A549 (cell line): Measurements from ENCODE around the gene VPS35L. TPM values are rescaled to one million over a fixed set of nuclear protein-coding genes. Genes with fewer than 3 reads are reported as not detected.

ENCODE experiments used
- ATAC-seq, 2 experiments: fragments of 200-7000 bp in 1 of 2; fragments of >200 bp in 1 of 2; cut with Nextera tagmentation in 1 of 2; cut with Tn5 transposase in 1 of 2; 3 replicates each; pipeline versions ENCODE4 v1.8.0 to v1.9.1; 2018 to 2020; ENCODE audit warnings: mild to moderate bottlenecking in 1 of 2, moderate library complexity in 1 of 2
- CTCF ChIA-PET: fragments of 300-600 bp; sonication (Branson Sonifier 250); formaldehyde crosslinking; extraction: SDS; loops from one replicate; lab custom pipeline; 2021; ENCODE audit warnings: antibody characterized with exemption, inconsistent platforms; lab: Yijun Ruan, JAX
- POLR2A ChIA-PET: fragments of 350-600 bp; formaldehyde crosslinking; extraction: SDS; loops from one replicate; lab custom pipeline; 2021; ENCODE audit warnings: antibody characterized with exemption, inconsistent platforms; lab: Yijun Ruan, JAX
- DNase-seq, 2 experiments: peaks; one replicate each; pipeline versions ENCODE4 v3.0.0 to v3.0.0-alpha.2; 2011 to 2016; ENCODE audit warnings: low read depth in 1 of 2, low spot score in 1 of 2
- FAIRE-seq: peaks from 2 replicates; lab custom pipeline; 2011; peaks lifted over from hg19 to GRCh38; lab: Jason Lieb, UNC
- H3K27ac ChIP-seq, 2 experiments: fragments of >200 bp; sonication (Bioruptor Twin); formaldehyde crosslinking; 3 replicates each; pipeline ENCODE4 v1.5.1; 2016 to 2017
- H3K4me1 ChIP-seq: fragments of >200 bp; sonication (Bioruptor Twin); formaldehyde crosslinking; 3 replicates; pipeline ENCODE4 v1.6.1; 2016
- H3K4me2 ChIP-seq: fragments of >200 bp; sonication (Bioruptor Twin); formaldehyde crosslinking; 3 replicates; pipeline ENCODE4 v1.6.1; 2016
- H3K4me3 ChIP-seq: fragments of >200 bp; sonication (Bioruptor Twin); formaldehyde crosslinking; 3 replicates; pipeline ENCODE4 v1.5.1; 2016
- H3K9me3 ChIP-seq: fragments of >200 bp; sonication (Bioruptor Twin); formaldehyde crosslinking; 3 replicates; pipeline ENCODE4 v1.6.1; 2016
- CBX2 ChIP-seq: fragments of 200-600 bp; sonication (generic); IDR thresholded peaks from 2 replicates; pipeline ENCODE4 v1.6.1; 2016; ENCODE audit warnings: low read depth, mild to moderate bottlenecking, borderline replicate concordance
- CHD2 ChIP-seq: fragments of 150-350 bp; IDR thresholded peaks from 2 replicates; pipeline ENCODE4 v1.6.1; 2014; ENCODE audit warnings: low read length; ENCODE audit not compliant: partially characterized antibody
- EHF ChIP-seq: fragments of 250-450 bp; sonication (Bioruptor Pico); IDR thresholded peaks from 2 replicates; pipeline ENCODE4 v1.5.0; 2020; ENCODE audit warnings: mild to moderate bottlenecking
- ESRRA ChIP-seq: fragments of 150-350 bp; IDR thresholded peaks from 2 replicates; pipeline ENCODE4 v1.6.1; 2014; ENCODE audit warnings: mild to moderate bottlenecking, low read length, borderline replicate concordance
- FOXS1 ChIP-seq: fragments of 250-450 bp; sonication (Bioruptor Pico); IDR thresholded peaks from 2 replicates; pipeline ENCODE4 v1.5.0; 2020; ENCODE audit warnings: mild to moderate bottlenecking, moderate library complexity
- GATA3 ChIP-seq: IDR thresholded peaks from 2 replicates; pipeline ENCODE4 v1.6.1; 2012; ENCODE audit warnings: borderline replicate concordance
- HEYL ChIP-seq: fragments of 250-450 bp; sonication (Bioruptor Pico); IDR thresholded peaks from 2 replicates; pipeline ENCODE4 v1.8.0; 2021; ENCODE audit warnings: mild to moderate bottlenecking, moderate library complexity
- KDM5A ChIP-seq: fragments of 200-600 bp; sonication (generic); IDR thresholded peaks from 2 replicates; pipeline ENCODE4 v1.6.1; 2016; ENCODE audit warnings: antibody characterized with exemption, mild to moderate bottlenecking
- MAFK ChIP-seq: fragments of 450-650 bp; IDR thresholded peaks from 2 replicates; pipeline ENCODE4 v1.6.1; 2014; ENCODE audit not compliant: partially characterized antibody
- MAZ ChIP-seq: fragments of 150-350 bp; IDR thresholded peaks from 2 replicates; pipeline ENCODE4 v1.6.1; 2014; ENCODE audit warnings: antibody characterized with exemption, low read depth, low read length, borderline replicate concordance
- NFE2L2 ChIP-seq: fragments of 150-350 bp; conservative IDR thresholded peaks from 2 replicates; pipeline ENCODE4 v1.6.1; 2014; ENCODE audit warnings: low read length
- POLR2A ChIP-seq: IDR thresholded peaks from 2 replicates; pipeline ENCODE4 v1.6.1; 2012; ENCODE audit warnings: mild to moderate bottlenecking, low read length
- POLR2AphosphoS2 ChIP-seq: conservative IDR thresholded peaks from 2 replicates; pipeline ENCODE4 v1.6.1; 2012; ENCODE audit warnings: low read length, improper control_type of control experiment, inconsistent platforms
- RAD21 ChIP-seq, 2 experiments: fragments of >200 bp in 1 of 2; sonication (Bioruptor Twin) in 1 of 2; formaldehyde crosslinking in 1 of 2; IDR thresholded peaks in 1 of 2; conservative IDR thresholded peaks in 1 of 2; 2 replicates in 1 of 2; 3 replicates in 1 of 2; pipeline ENCODE4 v1.6.1; 2012 to 2018; ENCODE audit warnings: inconsistent platforms in 1 of 2
- TP53 ChIP-seq: fragments of 250-450 bp; sonication (Bioruptor Pico); IDR thresholded peaks from 2 replicates; pipeline ENCODE4 v1.5.0; 2021; ENCODE audit warnings: mild to moderate bottlenecking, moderate library complexity
- ZFP36 ChIP-seq: fragments of 450-650 bp; IDR thresholded peaks from 2 replicates; pipeline ENCODE4 v1.6.1; 2014; ENCODE audit warnings: borderline replicate concordance; ENCODE audit not compliant: partially characterized antibody
- ZSCAN20 ChIP-seq: fragments of 250-450 bp; sonication (Bioruptor Pico); IDR thresholded peaks from 2 replicates; pipeline ENCODE4 v1.8.0; 2022; ENCODE audit warnings: mild to moderate bottlenecking, moderate library complexity
- WGBS: methylation state at CpG from one replicate; pipeline ENCODE4 v1.1.6; 2017; ENCODE audit errors: missing lambda C conversion rate; 5-methylcytosine and 5-hydroxymethylcytosine counted together
- polyA plus RNA-seq, 4 experiments: library from polyadenylated mRNA; depleted of rRNA in 3 of 4; stranded (reverse); fragments of >200 nt; fragmentation: RNase III in 1 of 4; extraction: RNeasy Plus Mini Kit Qiagen cat#74134 plus additional on column Dnase treatment in 1 of 4; gene quantifications; 2 replicates in 3 of 4; 3 replicates in 1 of 4; pipeline ENCODE4 v1.2.3, GENCODE V29; 2011 to 2017
- TF ChIP-seq, protein P1 (sequence below): IDR thresholded peaks from 2 replicates; pipeline ENCODE4 v1.6.1; 2012
- TF ChIP-seq, protein P2 (sequence below): fragments of >200 bp; sonication (Bioruptor Twin); formaldehyde crosslinking; IDR thresholded peaks from 3 replicates; pipeline ENCODE4 v1.5.1; 2016
- TF ChIP-seq, protein P3 (sequence below): fragments of 250-450 bp; sonication (Bioruptor Pico); IDR thresholded peaks from 2 replicates; pipeline ENCODE4 v1.5.0; 2021; ENCODE audit warnings: mild to moderate bottlenecking, moderate library complexity, borderline replicate concordance
- TF ChIP-seq, protein P4 (sequence below): fragments of 200-600 bp; sonication (generic); IDR thresholded peaks from 2 replicates; pipeline ENCODE4 v1.6.1; 2016; ENCODE audit warnings: antibody characterized with exemption, mild to moderate bottlenecking, moderate library complexity

Gene VPS35L
- polyA plus RNA-seq, 2 of the 4 experiments (the other 2 are of a cell fraction): 38.4 to 47.7 TPM

DNA sequence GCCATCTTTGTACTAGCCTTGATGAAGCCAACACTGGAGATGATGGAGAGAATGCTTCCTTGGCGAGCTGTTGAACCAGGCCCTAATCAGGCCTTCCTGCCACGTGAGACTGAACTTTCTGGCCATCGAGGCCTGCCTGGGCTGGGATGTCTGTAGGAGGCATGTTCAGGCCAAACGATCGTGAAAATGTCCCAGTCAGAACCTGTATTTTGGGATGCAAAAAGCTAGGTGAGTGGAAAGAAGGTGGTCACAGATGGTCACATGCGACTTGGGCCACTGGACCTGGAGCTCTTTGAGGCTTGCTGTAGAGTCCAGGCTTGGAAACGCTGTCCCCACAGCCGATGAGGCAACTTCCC is 149.6 kb downstream of the VPS35L start:
- H3K9me3 ChIP-seq: no peaks in the 10 kb centered on the region
- FAIRE-seq (no peak), DNase-seq (no peak), ATAC-seq (no peak)
- H3K27ac ChIP-seq: peak overlapping the region in 1 of 2 experiments; percentile 37; a peak in 2 of 6 replicates
- H3K4me2 ChIP-seq: no peak overlapping the region
- H3K4me1 ChIP-seq: peaks cover 34% of the 10 kb centered on the region
- no peak for TF ChIP-seq MAFK
- TF ChIP-seq HEYL: no peak
- TF ChIP-seq, protein P1, sequence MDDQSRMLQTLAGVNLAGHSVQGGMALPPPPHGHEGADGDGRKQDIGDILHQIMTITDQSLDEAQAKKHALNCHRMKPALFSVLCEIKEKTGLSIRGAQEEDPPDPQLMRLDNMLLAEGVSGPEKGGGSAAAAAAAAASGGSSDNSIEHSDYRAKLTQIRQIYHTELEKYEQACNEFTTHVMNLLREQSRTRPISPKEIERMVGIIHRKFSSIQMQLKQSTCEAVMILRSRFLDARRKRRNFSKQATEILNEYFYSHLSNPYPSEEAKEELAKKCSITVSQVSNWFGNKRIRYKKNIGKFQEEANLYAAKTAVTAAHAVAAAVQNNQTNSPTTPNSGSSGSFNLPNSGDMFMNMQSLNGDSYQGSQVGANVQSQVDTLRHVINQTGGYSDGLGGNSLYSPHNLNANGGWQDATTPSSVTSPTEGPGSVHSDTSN: no peak
- no peak for TF ChIP-seq RAD21 (conservative IDR thresholded peaks at IDR 0.05 in 1 of 2, IDR thresholded peaks at IDR 0.05 in 1 of 2)
- TF ChIP-seq FOXS1 (CRISPR knock-in tag): no peak
- no peak for TF ChIP-seq POLR2A
- TF ChIP-seq, protein P2, sequence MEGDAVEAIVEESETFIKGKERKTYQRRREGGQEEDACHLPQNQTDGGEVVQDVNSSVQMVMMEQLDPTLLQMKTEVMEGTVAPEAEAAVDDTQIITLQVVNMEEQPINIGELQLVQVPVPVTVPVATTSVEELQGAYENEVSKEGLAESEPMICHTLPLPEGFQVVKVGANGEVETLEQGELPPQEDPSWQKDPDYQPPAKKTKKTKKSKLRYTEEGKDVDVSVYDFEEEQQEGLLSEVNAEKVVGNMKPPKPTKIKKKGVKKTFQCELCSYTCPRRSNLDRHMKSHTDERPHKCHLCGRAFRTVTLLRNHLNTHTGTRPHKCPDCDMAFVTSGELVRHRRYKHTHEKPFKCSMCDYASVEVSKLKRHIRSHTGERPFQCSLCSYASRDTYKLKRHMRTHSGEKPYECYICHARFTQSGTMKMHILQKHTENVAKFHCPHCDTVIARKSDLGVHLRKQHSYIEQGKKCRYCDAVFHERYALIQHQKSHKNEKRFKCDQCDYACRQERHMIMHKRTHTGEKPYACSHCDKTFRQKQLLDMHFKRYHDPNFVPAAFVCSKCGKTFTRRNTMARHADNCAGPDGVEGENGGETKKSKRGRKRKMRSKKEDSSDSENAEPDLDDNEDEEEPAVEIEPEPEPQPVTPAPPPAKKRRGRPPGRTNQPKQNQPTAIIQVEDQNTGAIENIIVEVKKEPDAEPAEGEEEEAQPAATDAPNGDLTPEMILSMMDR: no peak
- no peak for TF ChIP-seq MAZ
- TF ChIP-seq CHD2: no peak
- TF ChIP-seq GATA3: no peak
- TF ChIP-seq ESRRA: no peak
- no peak for TF ChIP-seq ZFP36
- TF ChIP-seq, protein P3, sequence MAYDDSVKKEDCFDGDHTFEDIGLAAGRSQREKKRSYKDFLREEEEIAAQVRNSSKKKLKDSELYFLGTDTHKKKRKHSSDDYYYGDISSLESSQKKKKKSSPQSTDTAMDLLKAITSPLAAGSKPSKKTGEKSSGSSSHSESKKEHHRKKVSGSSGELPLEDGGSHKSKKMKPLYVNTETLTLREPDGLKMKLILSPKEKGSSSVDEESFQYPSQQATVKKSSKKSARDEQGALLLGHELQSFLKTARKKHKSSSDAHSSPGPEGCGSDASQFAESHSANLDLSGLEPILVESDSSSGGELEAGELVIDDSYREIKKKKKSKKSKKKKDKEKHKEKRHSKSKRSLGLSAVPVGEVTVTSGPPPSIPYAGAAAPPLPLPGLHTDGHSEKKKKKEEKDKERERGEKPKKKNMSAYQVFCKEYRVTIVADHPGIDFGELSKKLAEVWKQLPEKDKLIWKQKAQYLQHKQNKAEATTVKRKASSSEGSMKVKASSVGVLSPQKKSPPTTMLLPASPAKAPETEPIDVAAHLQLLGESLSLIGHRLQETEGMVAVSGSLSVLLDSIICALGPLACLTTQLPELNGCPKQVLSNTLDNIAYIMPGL (CRISPR knock-in tag): no peak
- TF ChIP-seq CBX2: no peak
- TF ChIP-seq ZSCAN20 (CRISPR knock-in tag): no peak
- TF ChIP-seq EHF (CRISPR knock-in tag): no peak
- no peak for TF ChIP-seq TP53 (CRISPR knock-in tag)
- TF ChIP-seq, protein P4, sequence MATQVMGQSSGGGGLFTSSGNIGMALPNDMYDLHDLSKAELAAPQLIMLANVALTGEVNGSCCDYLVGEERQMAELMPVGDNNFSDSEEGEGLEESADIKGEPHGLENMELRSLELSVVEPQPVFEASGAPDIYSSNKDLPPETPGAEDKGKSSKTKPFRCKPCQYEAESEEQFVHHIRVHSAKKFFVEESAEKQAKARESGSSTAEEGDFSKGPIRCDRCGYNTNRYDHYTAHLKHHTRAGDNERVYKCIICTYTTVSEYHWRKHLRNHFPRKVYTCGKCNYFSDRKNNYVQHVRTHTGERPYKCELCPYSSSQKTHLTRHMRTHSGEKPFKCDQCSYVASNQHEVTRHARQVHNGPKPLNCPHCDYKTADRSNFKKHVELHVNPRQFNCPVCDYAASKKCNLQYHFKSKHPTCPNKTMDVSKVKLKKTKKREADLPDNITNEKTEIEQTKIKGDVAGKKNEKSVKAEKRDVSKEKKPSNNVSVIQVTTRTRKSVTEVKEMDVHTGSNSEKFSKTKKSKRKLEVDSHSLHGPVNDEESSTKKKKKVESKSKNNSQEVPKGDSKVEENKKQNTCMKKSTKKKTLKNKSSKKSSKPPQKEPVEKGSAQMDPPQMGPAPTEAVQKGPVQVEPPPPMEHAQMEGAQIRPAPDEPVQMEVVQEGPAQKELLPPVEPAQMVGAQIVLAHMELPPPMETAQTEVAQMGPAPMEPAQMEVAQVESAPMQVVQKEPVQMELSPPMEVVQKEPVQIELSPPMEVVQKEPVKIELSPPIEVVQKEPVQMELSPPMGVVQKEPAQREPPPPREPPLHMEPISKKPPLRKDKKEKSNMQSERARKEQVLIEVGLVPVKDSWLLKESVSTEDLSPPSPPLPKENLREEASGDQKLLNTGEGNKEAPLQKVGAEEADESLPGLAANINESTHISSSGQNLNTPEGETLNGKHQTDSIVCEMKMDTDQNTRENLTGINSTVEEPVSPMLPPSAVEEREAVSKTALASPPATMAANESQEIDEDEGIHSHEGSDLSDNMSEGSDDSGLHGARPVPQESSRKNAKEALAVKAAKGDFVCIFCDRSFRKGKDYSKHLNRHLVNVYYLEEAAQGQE: no peak
- POLR2A ChIA-PET: interaction anchor here (0.9 kb wide), 1 partner anchor 180 kb away, joined by 4 read pairs; the partner anchor contains the start of gene GPRC5B
- WGBS: 91% methylated on average over 8 of the region's 8 CpGs
- CTCF ChIA-PET: interaction anchor here (0.6 to 2.6 kb wide), 3 partner anchors 13 to 181 kb away, joined by 3 to 7 read pairs (median 4); partner anchors contain the start of genes IQCK and KNOP1
- no peak overlapping the region for H3K4me3 ChIP-seq

DNA sequence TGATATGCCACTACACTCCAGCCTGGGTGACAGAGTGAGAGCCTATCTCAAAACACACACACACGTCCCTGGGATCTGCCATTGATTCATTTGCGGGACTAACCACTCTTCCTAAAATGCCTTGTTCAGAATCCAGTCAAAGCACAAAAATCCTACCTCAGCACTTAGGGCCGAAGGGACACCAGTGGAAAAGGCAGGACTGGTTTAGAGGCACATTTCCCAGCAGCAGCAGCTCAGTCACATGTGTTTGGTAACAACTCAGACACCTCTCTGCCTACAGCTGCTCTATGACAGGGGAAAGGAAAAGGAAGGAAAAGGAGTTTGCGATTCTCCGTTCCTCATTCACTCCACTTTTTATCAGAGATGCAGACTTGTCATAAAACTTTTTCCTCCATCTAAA is 150.3 kb downstream of the VPS35L start:
- ATAC-seq: no peak
- no peak for FAIRE-seq
- no peak for TF ChIP-seq NFE2L2
- TF ChIP-seq MAFK: peak; percentile 52
- TF ChIP-seq KDM5A: no peak
- TF ChIP-seq POLR2AphosphoS2: no peak
- H3K4me1 ChIP-seq: peaks cover 26% of the 10 kb centered on the region
- POLR2A ChIA-PET: interaction anchor here (0.9 kb wide), 1 partner anchor 179 kb away, joined by 4 read pairs; the partner anchor contains the start of gene GPRC5B
- no peaks in the 10 kb centered on the region for H3K9me3 ChIP-seq
- H3K27ac ChIP-seq: no peak overlapping the region
- 94% methylated on average over 5 of the region's 5 CpGs for whole genome bisulfite sequencing
- H3K4me2 ChIP-seq: no peak overlapping the region
- no peak for DNase-seq
- CTCF ChIA-PET: interaction anchor here (0.6 to 2.6 kb wide), 3 partner anchors 12 to 181 kb away, joined by 3 to 7 read pairs (median 4); partner anchors contain the start of genes IQCK and KNOP1
- no peak overlapping the region for H3K4me3 ChIP-seq
